A673 (cell line): ENCODE results near the gene ANKRD17.

Experiments used
- EZH2 ChIP-seq: fragments of 200-600 bp; sonication (generic); IDR thresholded peaks from 2 replicates; pipeline ENCODE4 v1.6.1; 2017; ENCODE audit warnings: borderline replicate concordance, low read depth, mild to moderate bottlenecking, mixed read lengths, antibody characterized with exemption, low read length; ENCODE audit not compliant: poor library complexity, severe bottlenecking
- TF ChIP-seq, protein P1 (sequence below): fragments of 300-800, 200-600 bp; sonication (generic); conservative IDR thresholded peaks from 2 replicates; pipeline ENCODE4 v1.5.1; 2017; ENCODE audit warnings: low read depth, mild to moderate bottlenecking, antibody characterized with exemption, low read length, moderate library complexity, mixed read lengths

- TF ChIP-seq, protein P1, sequence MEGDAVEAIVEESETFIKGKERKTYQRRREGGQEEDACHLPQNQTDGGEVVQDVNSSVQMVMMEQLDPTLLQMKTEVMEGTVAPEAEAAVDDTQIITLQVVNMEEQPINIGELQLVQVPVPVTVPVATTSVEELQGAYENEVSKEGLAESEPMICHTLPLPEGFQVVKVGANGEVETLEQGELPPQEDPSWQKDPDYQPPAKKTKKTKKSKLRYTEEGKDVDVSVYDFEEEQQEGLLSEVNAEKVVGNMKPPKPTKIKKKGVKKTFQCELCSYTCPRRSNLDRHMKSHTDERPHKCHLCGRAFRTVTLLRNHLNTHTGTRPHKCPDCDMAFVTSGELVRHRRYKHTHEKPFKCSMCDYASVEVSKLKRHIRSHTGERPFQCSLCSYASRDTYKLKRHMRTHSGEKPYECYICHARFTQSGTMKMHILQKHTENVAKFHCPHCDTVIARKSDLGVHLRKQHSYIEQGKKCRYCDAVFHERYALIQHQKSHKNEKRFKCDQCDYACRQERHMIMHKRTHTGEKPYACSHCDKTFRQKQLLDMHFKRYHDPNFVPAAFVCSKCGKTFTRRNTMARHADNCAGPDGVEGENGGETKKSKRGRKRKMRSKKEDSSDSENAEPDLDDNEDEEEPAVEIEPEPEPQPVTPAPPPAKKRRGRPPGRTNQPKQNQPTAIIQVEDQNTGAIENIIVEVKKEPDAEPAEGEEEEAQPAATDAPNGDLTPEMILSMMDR: no peak
- no peak for TF ChIP-seq EZH2
These were observed 18.6 kb upstream of the ANKRD17 start for GRCh38 chr4:73277201-73277600.
